HG03342 (cell line): ENCODE measurements around the gene ITGB3.
"Not testable (repeated sequence)": the region's sequence is repeated elsewhere in the genome, so short reads cannot be mapped to it uniquely, and the experiment has no call there.

Source experiments
- ATAC-seq: cut with Tn5 transposase; IDR thresholded peaks from one replicate; pipeline ENCODE4 v1.9.1; 2021; ENCODE audit warnings: mild to moderate bottlenecking, moderate library complexity; ENCODE audit not compliant: unreplicated experiment

Gene ITGB3

DNA sequence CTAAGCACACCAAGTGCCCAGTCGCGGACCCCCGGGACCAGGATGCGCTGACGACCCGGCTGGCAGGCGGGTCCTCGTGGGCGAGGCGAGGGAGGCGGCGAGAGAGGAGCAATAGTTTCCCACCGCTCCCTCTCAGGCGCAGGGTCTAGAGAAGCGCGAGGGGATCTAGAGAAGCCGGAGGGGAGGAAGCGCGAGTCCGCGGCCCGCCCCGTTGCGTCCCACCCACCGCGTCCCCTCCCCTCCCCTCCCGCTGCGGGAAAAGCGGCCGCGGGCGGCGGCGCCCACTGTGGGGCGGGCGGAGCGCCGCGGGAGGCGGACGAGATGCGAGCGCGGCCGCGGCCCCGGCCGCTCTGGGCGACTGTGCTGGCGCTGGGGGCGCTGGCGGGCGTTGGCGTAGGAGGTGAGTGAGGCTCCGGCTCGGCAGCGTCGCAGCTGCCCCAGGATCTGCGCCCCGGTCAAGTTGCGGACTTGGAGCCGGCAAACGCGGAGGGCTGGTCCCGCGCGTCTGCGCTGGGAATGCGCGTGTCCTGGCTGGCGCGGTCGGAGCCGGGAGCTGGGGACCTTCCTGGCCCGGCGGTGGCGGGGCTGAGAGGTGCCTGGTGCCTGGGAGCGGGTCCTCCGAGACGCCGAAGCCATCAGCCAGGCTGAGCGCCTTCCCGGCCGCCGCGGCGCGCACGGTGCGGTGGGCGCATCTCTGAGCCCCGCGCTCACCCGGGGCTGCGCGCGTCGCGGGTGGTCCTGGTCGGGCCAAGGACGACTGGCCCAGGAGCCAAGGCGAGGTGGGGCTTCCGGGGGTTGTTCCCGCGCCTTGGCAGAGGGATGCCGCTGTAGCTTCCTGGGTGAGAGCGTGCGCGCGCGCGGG is at the start of gene ITGB3:
ITGB3 (plus strand) TSS at position 287 of the 862 bp plus-strand sequence; CDS start at position 322, 35 bp downstream.
- peak; percentile 78 for ATAC-seq

DNA sequence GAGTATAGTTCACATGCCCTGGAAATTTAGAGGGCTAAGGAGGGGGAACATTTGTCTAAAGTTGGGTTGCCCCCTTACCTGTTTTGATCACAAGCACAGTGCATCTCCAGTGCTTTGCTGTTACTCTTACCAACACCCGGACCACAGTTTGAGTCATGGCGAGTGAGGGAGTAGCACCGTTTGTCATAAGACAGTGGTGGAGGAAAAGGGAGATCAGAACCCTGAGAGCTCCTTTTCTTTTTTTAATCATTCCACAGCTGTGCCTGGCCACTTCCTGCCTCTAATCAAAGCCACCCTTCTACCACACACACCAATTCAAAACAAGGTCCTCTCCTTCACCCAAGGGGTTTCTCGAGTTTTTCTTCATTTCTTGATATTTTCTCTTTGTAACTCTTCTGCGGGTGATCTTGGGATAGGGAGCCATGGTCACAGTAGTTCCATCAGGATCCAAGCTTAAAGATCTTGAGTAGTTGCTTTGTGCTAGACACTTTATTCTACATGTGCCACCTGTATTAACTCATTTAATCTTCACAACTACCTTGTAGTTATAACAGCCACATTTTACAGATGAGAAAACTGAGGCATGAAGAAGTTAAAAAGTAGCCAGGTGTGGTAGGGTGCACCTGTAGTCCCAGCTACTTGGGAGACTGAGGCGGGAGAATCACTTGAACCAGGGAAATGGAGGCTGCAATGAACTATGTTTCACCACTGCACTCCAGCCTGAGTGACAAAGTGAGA is 49.5 kb upstream of the ITGB3 start:
- ATAC-seq: no peak

DNA sequence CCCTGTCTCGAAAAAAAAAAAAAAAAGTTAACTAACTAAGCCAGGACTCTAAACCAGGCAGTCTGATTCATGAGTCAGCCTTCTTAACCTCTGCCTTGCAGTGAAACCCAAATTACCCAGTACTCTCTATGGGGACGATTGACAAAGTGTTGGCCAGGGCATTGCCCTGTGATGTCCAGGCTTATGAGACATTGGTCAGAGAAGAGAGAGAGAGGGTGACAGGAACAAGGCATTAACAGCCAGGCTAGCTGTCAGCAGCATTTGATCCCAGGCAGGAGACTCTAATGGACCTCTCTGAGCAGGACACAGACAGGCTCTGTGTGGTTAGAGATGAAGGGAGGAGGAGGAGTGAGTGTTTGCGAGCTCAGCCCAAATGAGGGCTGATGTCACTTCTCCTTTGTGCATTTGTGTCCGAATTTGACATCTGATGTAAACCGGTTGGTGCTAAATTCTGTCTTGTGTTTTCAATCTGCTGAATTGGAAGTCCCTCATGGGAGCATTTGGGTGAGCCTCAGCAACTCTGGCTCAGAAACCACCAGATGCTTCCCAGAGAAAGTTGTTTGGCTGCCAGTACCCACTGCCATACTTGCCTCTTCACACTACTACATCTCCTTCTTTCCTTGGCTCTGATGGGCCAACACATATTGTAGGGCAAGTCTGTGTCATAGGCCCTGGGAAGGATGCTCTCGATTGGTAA is 48.8 kb upstream of the ITGB3 start:
- ATAC-seq: peak; percentile 36

DNA sequence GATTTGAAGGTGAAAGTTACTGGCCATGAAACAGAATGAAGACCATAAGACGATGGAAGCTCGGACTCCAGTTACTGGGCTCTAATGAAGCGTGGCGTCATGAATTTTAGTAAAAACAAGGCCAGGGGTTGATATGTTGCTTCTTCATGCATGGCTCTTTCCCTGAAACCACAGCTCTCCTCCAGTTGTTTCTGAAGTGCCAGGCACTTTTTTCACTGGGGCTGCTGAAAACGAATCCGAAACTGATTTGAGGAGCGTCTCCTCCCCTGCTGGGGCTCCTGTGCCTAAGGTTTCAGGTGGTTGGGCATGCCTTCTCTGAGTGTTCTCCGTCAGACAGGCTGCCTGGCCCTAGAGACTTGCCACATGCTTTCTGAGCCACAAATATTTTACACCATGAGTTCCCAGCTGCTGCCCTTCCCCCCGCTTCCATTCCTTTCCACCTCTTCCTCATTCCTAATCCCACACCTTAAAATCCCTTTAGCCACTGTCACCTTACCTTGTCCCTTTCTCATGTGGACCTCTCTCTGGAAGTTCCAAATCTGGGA is 48.1 kb upstream of the ITGB3 start:
- peak; percentile 59 for ATAC-seq

DNA sequence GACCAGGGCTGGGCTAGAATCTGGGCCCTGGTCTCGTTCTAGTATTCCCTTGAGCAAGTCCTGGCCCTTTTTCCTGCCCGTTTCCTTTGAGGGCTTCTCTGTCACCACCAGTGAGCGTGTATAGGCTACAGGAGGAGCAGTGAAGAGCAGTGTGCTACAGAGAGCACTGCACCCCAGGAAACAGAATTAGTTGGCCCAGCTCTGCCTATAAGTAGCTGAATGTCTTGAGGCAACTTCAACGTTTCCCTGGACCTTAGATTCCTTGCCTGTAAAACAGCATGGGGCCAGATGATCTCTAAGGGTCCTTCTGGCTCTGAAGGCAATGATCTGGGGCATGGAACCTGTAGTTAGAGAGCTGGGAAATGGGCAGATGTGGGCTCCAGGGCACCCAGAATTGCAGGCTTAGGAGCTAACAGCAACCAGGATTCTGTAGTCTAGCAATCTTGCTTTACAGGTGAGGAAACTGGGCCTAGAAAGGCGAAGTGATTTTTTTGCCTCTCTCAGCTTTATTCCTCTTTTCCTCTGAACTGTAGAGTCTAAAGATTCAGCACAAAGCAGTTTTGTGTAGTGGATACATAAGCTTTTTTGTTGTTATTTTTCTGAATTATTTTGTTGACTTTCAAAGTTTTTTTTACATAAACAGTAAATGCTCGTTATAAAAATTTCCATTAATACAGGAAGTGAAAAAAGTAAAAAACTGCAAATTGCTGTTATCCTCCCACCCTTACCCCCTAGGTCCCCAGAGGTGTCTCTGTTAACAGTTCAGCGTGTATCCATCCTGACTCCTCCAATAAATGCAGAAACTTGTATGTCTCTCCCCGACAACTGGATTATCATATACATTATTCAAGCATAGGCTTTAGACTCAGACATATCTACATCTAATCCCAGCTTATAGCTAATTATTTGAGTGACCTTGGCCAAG is 46.2 kb upstream of the ITGB3 start:
- ATAC-seq: no peak

DNA sequence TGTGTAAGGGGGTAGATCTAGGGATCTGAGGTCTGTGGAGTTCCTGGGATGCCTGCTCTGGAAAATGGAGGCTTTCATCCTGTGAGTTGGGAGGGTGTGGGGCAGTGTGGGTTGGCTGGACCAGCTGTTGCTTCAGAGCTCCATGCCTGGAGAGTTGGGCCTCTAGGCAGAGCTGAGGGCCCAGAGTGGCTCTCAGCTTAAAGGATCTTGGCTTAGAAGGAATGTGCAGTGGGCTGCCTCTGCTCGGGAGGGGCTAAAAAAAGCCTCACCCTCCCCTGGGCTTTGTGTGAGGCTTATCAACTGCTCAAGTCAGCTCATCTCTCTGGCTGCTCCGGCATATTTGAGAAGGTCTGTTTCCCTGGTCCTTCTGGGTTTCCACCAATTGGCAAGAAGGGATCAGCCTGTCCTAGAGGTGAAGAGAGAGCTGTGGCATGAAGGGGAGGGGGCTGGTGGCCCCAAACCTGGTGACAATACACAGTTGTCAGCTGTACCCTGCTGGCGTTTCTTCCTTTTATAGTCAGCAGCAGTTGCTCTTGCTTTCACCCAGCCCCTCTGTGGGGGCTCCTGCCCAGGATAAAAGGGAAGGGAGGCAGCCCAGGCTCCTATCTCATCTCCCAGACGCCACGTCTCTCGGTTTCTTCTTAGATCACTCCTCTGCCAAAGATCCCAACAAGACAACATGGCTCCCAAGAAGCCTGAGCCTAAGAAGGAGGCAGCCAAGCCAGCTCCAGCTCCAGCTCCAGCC is 44.7 kb upstream of the ITGB3 start, which contains the start of gene MYL4:
MYL4 (plus strand) TSS at position 605 of the 745 bp plus-strand sequence; CDS start at position 680, 75 bp downstream.
- ATAC-seq: no peak

DNA sequence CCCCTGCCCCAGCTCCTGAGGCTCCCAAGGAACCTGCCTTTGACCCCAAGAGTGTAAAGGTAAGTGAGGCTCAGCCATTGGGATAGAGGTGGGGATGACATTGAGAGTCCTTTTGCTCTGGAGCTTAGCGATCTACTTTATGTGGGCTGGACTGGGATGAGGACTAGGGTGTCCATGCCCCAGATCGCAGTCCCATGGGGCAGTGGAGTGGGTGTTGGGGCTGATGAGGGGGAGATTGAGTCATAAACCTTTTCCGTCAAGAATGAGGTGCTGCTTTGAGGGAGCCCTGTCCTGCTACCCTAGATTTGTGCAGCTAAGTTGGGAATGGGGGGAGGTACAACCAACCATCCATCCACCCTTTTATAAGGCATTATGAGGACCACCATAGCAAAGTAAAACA is 44.1 kb upstream of the ITGB3 start:
- no peak for ATAC-seq

DNA sequence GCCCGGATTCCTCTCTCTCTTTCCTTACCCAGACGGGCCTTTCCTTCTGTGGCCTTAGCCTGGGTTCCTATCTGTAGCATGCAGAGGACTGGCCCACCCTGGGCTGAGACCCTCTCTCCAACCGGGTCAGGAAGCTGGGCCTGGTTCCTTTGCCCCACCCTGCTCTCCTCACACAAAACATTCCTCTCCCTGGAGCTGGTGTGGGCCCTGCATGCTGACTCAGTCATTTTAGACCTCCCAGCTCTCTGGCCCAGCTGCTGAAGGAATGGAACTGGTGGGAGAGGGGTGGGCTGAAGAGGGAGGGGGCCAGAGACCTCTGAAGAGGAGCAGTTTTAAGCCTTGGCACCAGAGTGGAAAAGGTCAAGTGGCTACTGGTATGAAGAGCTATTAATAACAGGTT is 43.5 kb upstream of the ITGB3 start:
- no peak for ATAC-seq

DNA sequence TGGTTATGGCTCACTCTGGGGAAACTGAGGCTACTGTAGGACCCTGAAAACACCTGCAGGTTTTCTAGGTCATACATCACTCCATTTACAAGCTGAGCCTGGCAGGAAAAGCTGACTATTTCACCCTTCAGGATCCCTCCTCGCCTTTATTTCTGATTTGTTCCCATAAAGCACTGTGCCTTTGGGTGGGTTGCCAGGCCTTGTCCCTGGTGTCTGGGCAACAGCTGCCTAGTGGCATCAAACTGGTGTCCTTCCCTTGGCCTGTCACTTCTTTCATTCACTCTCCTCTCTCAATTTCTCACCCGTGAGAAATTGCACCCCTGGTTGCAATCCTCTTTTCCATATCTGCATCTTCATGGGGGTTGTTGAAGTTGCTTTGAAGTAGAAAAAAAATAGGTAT is 42.8 kb upstream of the ITGB3 start:
- no peak for ATAC-seq

DNA sequence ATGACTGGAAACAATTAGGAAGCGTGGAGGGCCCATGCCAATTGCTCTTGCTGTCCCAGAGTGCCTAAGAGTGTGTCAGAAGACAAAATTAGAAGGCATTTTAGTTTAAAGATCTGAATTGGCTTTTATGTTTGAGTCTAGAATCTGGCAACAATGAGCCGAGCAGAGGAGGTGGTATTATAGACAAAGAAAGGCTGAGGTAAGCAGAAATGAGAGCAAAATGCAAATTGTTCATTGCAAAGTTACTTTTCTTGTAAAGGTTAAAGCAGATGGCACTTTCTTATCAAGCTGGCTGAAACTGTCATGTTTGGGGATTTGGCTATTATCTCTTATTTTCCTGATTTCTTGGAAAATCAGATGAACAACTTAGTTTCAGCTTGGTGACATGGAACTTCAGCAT is 41.2 kb upstream of the ITGB3 start:
- no peak for ATAC-seq

DNA sequence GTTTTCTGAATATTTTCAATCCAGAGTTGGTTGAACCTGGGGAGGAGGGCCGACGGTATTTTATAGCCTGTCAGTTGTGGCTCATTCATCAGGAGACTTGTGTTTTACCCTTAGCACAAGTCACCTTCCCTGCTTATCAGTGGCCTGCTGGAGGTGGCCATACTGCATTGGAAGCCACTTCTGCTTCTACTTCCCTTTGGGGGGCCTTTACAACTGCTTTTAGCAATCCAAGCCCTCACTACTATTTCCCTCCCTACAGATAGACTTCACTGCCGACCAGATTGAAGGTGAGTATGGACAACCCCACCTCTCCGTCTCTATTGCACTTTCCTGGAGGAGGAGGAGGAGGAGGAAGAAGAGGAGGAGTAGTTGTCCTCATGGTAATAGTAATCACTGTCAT is 40.1 kb upstream of the ITGB3 start:
- no peak for ATAC-seq

DNA sequence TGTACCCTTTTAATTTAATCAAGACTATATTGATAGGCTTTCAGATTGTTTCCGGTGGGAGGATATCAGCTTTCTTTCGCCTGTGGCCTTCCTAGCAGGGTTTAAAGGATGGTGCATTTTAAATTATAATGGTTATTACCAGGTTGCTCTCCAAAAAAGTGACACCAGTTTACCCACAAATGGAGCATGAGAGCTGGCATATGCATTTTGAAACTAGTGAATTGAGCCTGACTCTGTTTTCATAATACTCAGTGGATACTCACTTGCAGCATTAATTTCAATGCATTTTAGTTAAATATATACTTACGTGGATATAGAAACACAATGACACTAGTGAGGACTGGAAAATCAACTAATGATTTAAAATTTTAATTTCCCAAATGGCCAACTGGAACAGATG is 38.7 kb upstream of the ITGB3 start:
- ATAC-seq: no peak

DNA sequence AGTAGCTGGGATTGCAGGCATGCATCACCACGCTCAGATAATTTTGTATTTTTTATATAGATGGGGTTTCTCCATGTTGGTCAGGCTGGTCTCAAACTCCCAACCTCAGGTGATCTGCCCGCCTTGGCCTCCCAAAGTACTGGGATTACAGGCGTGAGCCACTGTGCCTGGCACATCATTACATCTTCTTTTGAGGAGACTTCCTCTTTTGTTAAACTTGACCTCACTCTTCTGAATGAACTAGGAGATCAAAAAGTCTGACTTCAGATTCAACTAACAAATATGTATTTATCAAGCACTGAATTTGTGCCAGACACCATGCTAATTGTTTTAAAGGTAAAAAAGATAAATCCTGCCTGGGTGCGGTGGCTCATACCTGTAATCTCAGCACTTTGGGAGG is 36.8 kb upstream of the ITGB3 start:
- not testable (repeated sequence) for ATAC-seq

DNA sequence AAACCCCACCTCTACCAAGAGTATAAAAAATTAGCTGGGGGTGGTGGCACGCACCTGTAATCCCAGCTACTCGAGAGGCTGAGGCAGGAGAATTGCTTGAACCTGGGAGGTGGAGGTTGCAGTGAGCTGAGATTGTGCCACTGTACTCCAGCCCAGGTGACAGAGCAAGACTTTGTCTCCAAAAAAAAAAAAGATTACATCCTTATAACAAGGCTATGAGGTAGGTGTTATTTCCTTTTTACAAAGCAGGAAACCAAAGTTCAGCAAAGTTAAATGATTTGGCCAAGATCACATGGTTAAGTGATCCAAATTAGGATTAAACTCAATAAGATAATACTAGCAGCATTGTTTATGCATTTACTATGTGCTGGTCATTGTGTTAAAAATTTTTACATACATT is 36.3 kb upstream of the ITGB3 start:
- not testable (repeated sequence) for ATAC-seq

DNA sequence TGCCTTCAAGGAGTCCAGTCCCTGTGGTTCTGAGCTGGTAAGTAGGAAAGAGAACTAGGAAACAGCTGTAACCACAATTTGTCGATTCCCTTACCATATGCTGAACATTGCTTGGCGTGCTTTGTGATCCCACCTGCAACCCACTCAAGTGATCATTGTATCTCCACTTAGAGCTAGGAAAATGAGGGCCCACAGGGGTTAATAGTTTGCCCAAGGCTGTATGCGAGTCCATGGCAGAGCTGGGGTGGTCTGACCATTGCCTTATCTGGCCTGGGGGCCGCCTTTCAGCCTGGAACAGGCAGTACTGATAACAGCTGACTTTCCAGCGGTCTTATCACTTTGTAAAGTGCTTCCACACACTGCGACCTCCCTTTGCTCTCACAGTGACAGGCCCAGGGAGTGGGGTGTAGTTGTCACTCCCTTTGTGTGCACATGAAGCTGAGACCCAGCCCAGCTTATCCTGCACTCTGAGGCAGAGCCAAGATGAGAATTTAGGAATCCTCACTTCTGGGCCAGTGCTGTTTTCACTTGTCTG is 34.7 kb upstream of the ITGB3 start:
- ATAC-seq: no peak

DNA sequence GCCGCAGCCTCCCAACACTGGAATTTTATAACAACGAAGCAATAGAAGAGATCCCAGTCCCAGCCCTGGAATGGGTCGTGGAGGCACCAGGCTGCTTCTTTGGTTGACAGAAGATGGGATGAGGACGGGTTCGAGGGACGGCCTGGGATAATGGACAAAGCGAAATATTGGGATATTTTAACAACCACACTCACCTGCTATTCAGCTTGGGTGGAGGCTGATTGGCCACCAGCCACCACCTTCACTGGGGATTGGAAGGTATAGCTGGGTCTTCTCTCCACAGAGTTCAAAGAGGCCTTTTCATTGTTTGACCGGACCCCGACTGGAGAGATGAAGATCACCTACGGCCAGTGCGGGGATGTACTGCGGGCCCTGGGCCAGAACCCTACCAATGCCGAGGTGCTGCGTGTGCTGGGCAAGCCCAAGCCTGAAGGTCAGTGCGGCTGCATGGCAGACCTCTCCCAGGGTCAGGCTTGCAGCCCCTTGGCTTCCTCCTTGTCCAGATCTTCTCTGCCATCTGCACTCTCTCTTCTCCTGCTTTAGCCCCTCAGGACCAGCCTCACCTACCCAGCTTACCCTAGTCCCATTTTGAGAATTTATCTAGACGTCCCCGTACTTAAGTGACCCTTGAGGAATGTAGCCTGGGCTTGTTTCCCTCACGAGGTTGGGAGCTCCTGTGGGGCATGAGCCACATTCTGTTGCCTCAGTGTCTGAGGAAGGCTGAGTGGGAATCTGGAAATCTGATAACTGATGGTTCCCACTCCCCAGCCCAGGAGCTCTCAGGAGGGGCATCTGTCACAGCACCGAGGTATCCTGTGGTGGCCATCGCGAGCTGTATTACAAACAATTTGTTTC is 33.8 kb upstream of the ITGB3 start:
- no peak for ATAC-seq

DNA sequence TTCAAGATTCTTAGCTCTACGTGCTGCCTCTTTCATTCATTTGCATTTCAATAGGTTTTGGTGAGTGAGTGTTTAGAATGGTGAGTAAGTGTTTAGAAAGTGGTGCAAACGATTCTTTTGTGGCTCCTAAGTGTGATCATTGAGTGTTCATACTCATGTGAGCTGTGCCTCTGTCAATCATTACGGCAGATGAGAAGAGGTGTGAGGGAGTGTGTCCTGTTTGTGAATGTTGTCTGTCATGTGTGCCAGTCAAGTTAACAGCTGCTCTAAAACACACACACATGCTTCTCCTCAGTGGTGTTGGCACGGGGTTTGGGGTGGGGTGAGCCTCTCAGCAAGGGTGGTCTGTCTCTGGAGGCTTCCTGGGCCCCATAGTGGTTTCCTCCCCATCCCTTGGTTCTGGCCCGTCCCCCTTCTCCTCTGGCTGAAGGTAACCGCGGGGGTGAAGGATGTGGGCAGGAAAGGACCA is 33.1 kb upstream of the ITGB3 start:
- no peak for ATAC-seq

DNA sequence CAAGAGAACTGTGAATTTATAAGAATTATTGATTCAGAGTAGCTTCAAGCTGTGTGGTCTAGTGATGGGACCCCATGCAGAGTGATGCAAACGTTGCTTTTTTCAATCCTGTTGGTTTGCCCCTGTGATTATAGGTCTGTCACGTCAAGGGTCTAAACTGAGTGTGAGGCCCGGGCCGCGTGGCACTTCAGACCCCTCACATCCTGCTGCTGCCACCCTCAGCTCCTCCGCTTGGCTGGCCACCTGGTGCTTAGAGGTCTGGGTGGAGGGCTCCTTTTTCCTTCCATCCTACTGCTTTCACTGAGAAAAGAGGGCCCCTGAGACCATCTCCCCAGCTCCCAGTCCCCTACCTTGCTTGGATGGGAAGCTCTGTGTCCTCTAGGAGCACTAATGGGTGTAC is 32.5 kb upstream of the ITGB3 start:
- ATAC-seq: no peak
